A549 (cell line): Measurements from ENCODE around the gene RRP8. TPM values are rescaled to one million over a fixed set of nuclear protein-coding genes. Genes with fewer than 3 reads are reported as not detected.

Experiments used
- ATAC-seq, 2 experiments: fragments of 200-7000 bp in 1 of 2; fragments of >200 bp in 1 of 2; cut with Nextera tagmentation in 1 of 2; cut with Tn5 transposase in 1 of 2; 3 replicates each; pipeline versions ENCODE4 v1.8.0 to v1.9.1; 2018 to 2020; ENCODE audit warnings: mild to moderate bottlenecking in 1 of 2, moderate library complexity in 1 of 2
- CTCF ChIA-PET: fragments of 300-600 bp; sonication (Branson Sonifier 250); formaldehyde crosslinking; extraction: SDS; loops from one replicate; lab custom pipeline; 2021; ENCODE audit warnings: antibody characterized with exemption, inconsistent platforms; lab: Yijun Ruan, JAX
- POLR2A ChIA-PET: fragments of 350-600 bp; formaldehyde crosslinking; extraction: SDS; loops from one replicate; lab custom pipeline; 2021; ENCODE audit warnings: antibody characterized with exemption, inconsistent platforms; lab: Yijun Ruan, JAX
- DNase-seq, 2 experiments: peaks; one replicate each; pipeline versions ENCODE4 v3.0.0 to v3.0.0-alpha.2; 2011 to 2016; ENCODE audit warnings: low read depth in 1 of 2, low spot score in 1 of 2
- FAIRE-seq: peaks from 2 replicates; lab custom pipeline; 2011; peaks lifted over from hg19 to GRCh38; lab: Jason Lieb, UNC
- H3K27ac ChIP-seq, 2 experiments: fragments of >200 bp; sonication (Bioruptor Twin); formaldehyde crosslinking; 3 replicates each; pipeline ENCODE4 v1.5.1; 2016 to 2017
- H3K4me1 ChIP-seq: fragments of >200 bp; sonication (Bioruptor Twin); formaldehyde crosslinking; 3 replicates; pipeline ENCODE4 v1.6.1; 2016
- H3K4me2 ChIP-seq: fragments of >200 bp; sonication (Bioruptor Twin); formaldehyde crosslinking; 3 replicates; pipeline ENCODE4 v1.6.1; 2016
- H3K4me3 ChIP-seq: fragments of >200 bp; sonication (Bioruptor Twin); formaldehyde crosslinking; 3 replicates; pipeline ENCODE4 v1.5.1; 2016
- H3K9me3 ChIP-seq: fragments of >200 bp; sonication (Bioruptor Twin); formaldehyde crosslinking; 3 replicates; pipeline ENCODE4 v1.6.1; 2016
- ATOH8 ChIP-seq: fragments of 250-450 bp; sonication (Bioruptor Pico); IDR thresholded peaks from 2 replicates; pipeline ENCODE4 v1.5.0; 2020; ENCODE audit warnings: low read depth, mild to moderate bottlenecking, moderate library complexity
- BHLHE40 ChIP-seq: IDR thresholded peaks from 2 replicates; pipeline ENCODE4 v1.6.1; 2012; ENCODE audit warnings: low read depth, low read length, inconsistent platforms
- CBX2 ChIP-seq: fragments of 200-600 bp; sonication (generic); IDR thresholded peaks from 2 replicates; pipeline ENCODE4 v1.6.1; 2016; ENCODE audit warnings: low read depth, mild to moderate bottlenecking, borderline replicate concordance
- CEBPB ChIP-seq, 2 experiments: fragments of >200 bp in 1 of 2; sonication (Bioruptor Twin) in 1 of 2; formaldehyde crosslinking in 1 of 2; IDR thresholded peaks; 2 replicates each; pipeline ENCODE4 v1.6.1; 2012 to 2016
- CHD2 ChIP-seq: fragments of 150-350 bp; IDR thresholded peaks from 2 replicates; pipeline ENCODE4 v1.6.1; 2014; ENCODE audit warnings: low read length; ENCODE audit not compliant: partially characterized antibody
- EHF ChIP-seq: fragments of 250-450 bp; sonication (Bioruptor Pico); IDR thresholded peaks from 2 replicates; pipeline ENCODE4 v1.5.0; 2020; ENCODE audit warnings: mild to moderate bottlenecking
- ESRRA ChIP-seq: fragments of 150-350 bp; IDR thresholded peaks from 2 replicates; pipeline ENCODE4 v1.6.1; 2014; ENCODE audit warnings: mild to moderate bottlenecking, low read length, borderline replicate concordance
- FOSB ChIP-seq: fragments of 250-450 bp; sonication (Bioruptor Pico); IDR thresholded peaks from 2 replicates; pipeline ENCODE4 v1.5.0; 2020; ENCODE audit warnings: mild to moderate bottlenecking, moderate library complexity
- FOSL2 ChIP-seq, 2 experiments: fragments of 450-650 bp in 1 of 2; fragments of >200 bp in 1 of 2; sonication (Bioruptor Twin) in 1 of 2; formaldehyde crosslinking; IDR thresholded peaks; 2 replicates each; pipeline versions ENCODE4 v1.5.0 to v1.6.1; 2016 to 2020; ENCODE audit warnings: mild to moderate bottlenecking in 1 of 2, moderate library complexity in 1 of 2
- FOXS1 ChIP-seq: fragments of 250-450 bp; sonication (Bioruptor Pico); IDR thresholded peaks from 2 replicates; pipeline ENCODE4 v1.5.0; 2020; ENCODE audit warnings: mild to moderate bottlenecking, moderate library complexity
- GATA3 ChIP-seq: IDR thresholded peaks from 2 replicates; pipeline ENCODE4 v1.6.1; 2012; ENCODE audit warnings: borderline replicate concordance
- HES2 ChIP-seq: fragments of >200 bp; sonication (Bioruptor Twin); formaldehyde crosslinking; IDR thresholded peaks from 2 replicates; pipeline ENCODE4 v1.6.1; 2016
- HEYL ChIP-seq: fragments of 250-450 bp; sonication (Bioruptor Pico); IDR thresholded peaks from 2 replicates; pipeline ENCODE4 v1.8.0; 2021; ENCODE audit warnings: mild to moderate bottlenecking, moderate library complexity
- HOXB13 ChIP-seq: fragments of 250-450 bp; sonication (Bioruptor Pico); IDR thresholded peaks from 2 replicates; pipeline ENCODE4 v1.5.0; 2020; ENCODE audit warnings: low read depth, mild to moderate bottlenecking, moderate library complexity
- JUN ChIP-seq, 2 experiments: fragments of >200 bp; sonication (Bioruptor Twin); formaldehyde crosslinking; IDR thresholded peaks; 2 replicates in 1 of 2; 3 replicates in 1 of 2; pipeline ENCODE4 v1.6.1; 2016 to 2017
- MAFK ChIP-seq: fragments of 450-650 bp; IDR thresholded peaks from 2 replicates; pipeline ENCODE4 v1.6.1; 2014; ENCODE audit not compliant: partially characterized antibody
- MAX ChIP-seq: IDR thresholded peaks from 2 replicates; pipeline ENCODE4 v1.6.1; 2012
- MAZ ChIP-seq: fragments of 150-350 bp; IDR thresholded peaks from 2 replicates; pipeline ENCODE4 v1.6.1; 2014; ENCODE audit warnings: antibody characterized with exemption, low read depth, low read length, borderline replicate concordance
- NFE2L2 ChIP-seq: fragments of 150-350 bp; conservative IDR thresholded peaks from 2 replicates; pipeline ENCODE4 v1.6.1; 2014; ENCODE audit warnings: low read length
- PBX3 ChIP-seq: IDR thresholded peaks from 2 replicates; pipeline ENCODE4 v1.6.1; 2012
- POLR2AphosphoS2 ChIP-seq: conservative IDR thresholded peaks from 2 replicates; pipeline ENCODE4 v1.6.1; 2012; ENCODE audit warnings: low read length, improper control_type of control experiment, inconsistent platforms
- RAD21 ChIP-seq, 2 experiments: fragments of >200 bp in 1 of 2; sonication (Bioruptor Twin) in 1 of 2; formaldehyde crosslinking in 1 of 2; IDR thresholded peaks in 1 of 2; conservative IDR thresholded peaks in 1 of 2; 2 replicates in 1 of 2; 3 replicates in 1 of 2; pipeline ENCODE4 v1.6.1; 2012 to 2018; ENCODE audit warnings: inconsistent platforms in 1 of 2
- RCOR1 ChIP-seq: fragments of 150-350 bp; IDR thresholded peaks from 2 replicates; pipeline ENCODE4 v1.6.1; 2014; ENCODE audit warnings: antibody characterized with exemption, low read length, low read depth
- RFX5 ChIP-seq: fragments of 450-650 bp; IDR thresholded peaks from 2 replicates; pipeline ENCODE4 v1.7.1; 2014; ENCODE audit warnings: antibody characterized with exemption, mild to moderate bottlenecking, moderate library complexity
- SMC3 ChIP-seq: fragments of >200 bp; sonication (Bioruptor Twin); formaldehyde crosslinking; IDR thresholded peaks from 3 replicates; pipeline ENCODE4 v1.6.1; 2018; ENCODE audit warnings: inconsistent platforms
- SREBF2 ChIP-seq: fragments of 450-650 bp; IDR thresholded peaks from 2 replicates; pipeline ENCODE4 v1.6.1; 2014; ENCODE audit warnings: mild to moderate bottlenecking, moderate library complexity
- TFCP2L1 ChIP-seq: fragments of 250-450 bp; sonication (Bioruptor Pico); IDR thresholded peaks from 2 replicates; pipeline ENCODE4 v1.5.0; 2021; ENCODE audit warnings: mild to moderate bottlenecking
- ZSCAN20 ChIP-seq: fragments of 250-450 bp; sonication (Bioruptor Pico); IDR thresholded peaks from 2 replicates; pipeline ENCODE4 v1.8.0; 2022; ENCODE audit warnings: mild to moderate bottlenecking, moderate library complexity
- WGBS: methylation state at CpG from one replicate; pipeline ENCODE4 v1.1.6; 2017; ENCODE audit errors: missing lambda C conversion rate; 5-methylcytosine and 5-hydroxymethylcytosine counted together
- polyA plus RNA-seq, 4 experiments: library from polyadenylated mRNA; depleted of rRNA in 3 of 4; stranded (reverse); fragments of >200 nt; fragmentation: RNase III in 1 of 4; extraction: RNeasy Plus Mini Kit Qiagen cat#74134 plus additional on column Dnase treatment in 1 of 4; gene quantifications; 2 replicates in 3 of 4; 3 replicates in 1 of 4; pipeline ENCODE4 v1.2.3, GENCODE V29; 2011 to 2017

RRP8 gene
- polyA plus RNA-seq, 2 of the 4 experiments (the other 2 are of a cell fraction) = 14.5 to 25.9 TPM

- Histone ChIP-seq H3K9me3 (no peaks in the 10 kb centered on the region), H3K4me2 (no peak overlapping the region), H3K4me3 (no peak overlapping the region), H3K27ac (no peak overlapping the region), H3K4me1 (peaks cover 5% of the 10 kb centered on the region; the same call in 1 of the 3 replicates)
- no peak for FAIRE-seq
- no peak for DNase-seq
- ChIA-PET POLR2A (no interaction called here), CTCF (interaction anchor here (1.0 to 1.5 kb wide), 5 partner anchors 10 to 27 kb away, joined by 3 to 4 read pairs (median 4); no protein-coding TSS in a partner anchor)
- 90% methylated on average over 10 of the region's 11 CpGs for WGBS
- TF ChIP-seq GATA3 = no peak
- no peak for TF ChIP-seq RFX5
- no peak for TF ChIP-seq ATOH8
- TF ChIP-seq NFE2L2 = no peak
- TF ChIP-seq MAFK = no peak
- TF ChIP-seq PBX3 = no peak
- no peak for TF ChIP-seq EHF (CRISPR knock-in tag)
- no peak for TF ChIP-seq HEYL (CRISPR knock-in tag)
- TF ChIP-seq TFCP2L1 = no peak
- TF ChIP-seq JUN (IDR thresholded peaks at IDR 0.05) = no peak
- no peak for TF ChIP-seq ESRRA
- no peak for TF ChIP-seq HES2
- no peak for TF ChIP-seq SREBF2
- no peak for TF ChIP-seq SMC3
- TF ChIP-seq HOXB13 = no peak
- TF ChIP-seq CHD2 = no peak
- no peak for TF ChIP-seq FOSL2 (IDR thresholded peaks at IDR 0.05)
- no peak for TF ChIP-seq FOSL2 (CRISPR knock-in tag; IDR thresholded peaks at IDR 0.05)
- no peak for TF ChIP-seq POLR2AphosphoS2
- no peak for ATAC-seq
Measured at GRCh38 chr11:6631361-6631890, 28.0 kb upstream of the RRP8 start.

GRCh38 chr11:6630632-6631291, 27.3 kb upstream of the RRP8 start:
- ChIA-PET CTCF (interaction anchor here (0.5 to 1.4 kb wide), 5 partner anchors 9 to 179 kb away, joined by 3 to 4 read pairs (median 3); no protein-coding TSS in a partner anchor), POLR2A (no interaction called here)
- peak overlapping the region; percentile 50; the same call in 2 of the 3 replicates for H3K4me2 ChIP-seq
- no peak overlapping the region for H3K27ac ChIP-seq
- H3K9me3 ChIP-seq = no peaks in the 10 kb centered on the region
- DNase-seq = no peak
- peaks cover 5% of the 10 kb centered on the region; the same call in 1 of the 3 replicates for H3K4me1 ChIP-seq
- WGBS = 70% methylated on average over 25 of the region's 28 CpGs
- H3K4me3 ChIP-seq = peak overlapping the region; percentile 28; the same call in 1 of the 3 replicates
- ATAC-seq = no peak
- no peak for FAIRE-seq
- TF ChIP-seq RAD21 (conservative IDR thresholded peaks at IDR 0.05 in 1 of 2, IDR thresholded peaks at IDR 0.05 in 1 of 2) = no peak
- no peak for TF ChIP-seq ESRRA
- TF ChIP-seq FOSB (CRISPR knock-in tag) = no peak
- no peak for TF ChIP-seq RCOR1
- TF ChIP-seq ZSCAN20 = no peak
- TF ChIP-seq CHD2 = no peak
- no peak for TF ChIP-seq HES2
- no peak for TF ChIP-seq FOXS1 (CRISPR knock-in tag)
- TF ChIP-seq MAX = no peak
- TF ChIP-seq CBX2 = no peak
- TF ChIP-seq MAZ = no peak
- no peak for TF ChIP-seq CEBPB (IDR thresholded peaks at IDR 0.05)
- no peak for TF ChIP-seq BHLHE40
